ENCODE data around the gene CD48.

DNA sequence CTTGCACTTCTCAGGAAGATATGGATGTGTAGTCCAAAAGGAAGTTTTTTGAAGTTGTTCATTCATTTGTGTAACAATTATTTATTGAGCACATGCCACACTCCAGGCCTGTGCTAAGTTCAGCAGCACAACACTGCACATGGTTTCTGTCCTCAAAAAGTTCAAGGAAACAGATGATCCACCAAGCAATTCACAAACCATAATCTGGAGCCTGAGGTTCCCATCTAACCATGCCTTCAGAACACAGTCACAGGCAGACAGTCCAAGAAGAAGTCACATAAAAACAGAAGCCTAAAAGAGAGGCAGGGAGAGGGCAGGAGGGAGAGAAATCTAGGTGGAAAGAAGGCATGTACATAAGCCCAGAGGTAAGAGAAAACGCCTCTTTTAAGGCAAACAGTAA lies 1.9 kb downstream of the CD48 start:
- TF ChIP-seq, protein P1, sequence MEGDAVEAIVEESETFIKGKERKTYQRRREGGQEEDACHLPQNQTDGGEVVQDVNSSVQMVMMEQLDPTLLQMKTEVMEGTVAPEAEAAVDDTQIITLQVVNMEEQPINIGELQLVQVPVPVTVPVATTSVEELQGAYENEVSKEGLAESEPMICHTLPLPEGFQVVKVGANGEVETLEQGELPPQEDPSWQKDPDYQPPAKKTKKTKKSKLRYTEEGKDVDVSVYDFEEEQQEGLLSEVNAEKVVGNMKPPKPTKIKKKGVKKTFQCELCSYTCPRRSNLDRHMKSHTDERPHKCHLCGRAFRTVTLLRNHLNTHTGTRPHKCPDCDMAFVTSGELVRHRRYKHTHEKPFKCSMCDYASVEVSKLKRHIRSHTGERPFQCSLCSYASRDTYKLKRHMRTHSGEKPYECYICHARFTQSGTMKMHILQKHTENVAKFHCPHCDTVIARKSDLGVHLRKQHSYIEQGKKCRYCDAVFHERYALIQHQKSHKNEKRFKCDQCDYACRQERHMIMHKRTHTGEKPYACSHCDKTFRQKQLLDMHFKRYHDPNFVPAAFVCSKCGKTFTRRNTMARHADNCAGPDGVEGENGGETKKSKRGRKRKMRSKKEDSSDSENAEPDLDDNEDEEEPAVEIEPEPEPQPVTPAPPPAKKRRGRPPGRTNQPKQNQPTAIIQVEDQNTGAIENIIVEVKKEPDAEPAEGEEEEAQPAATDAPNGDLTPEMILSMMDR (conservative IDR thresholded peaks at IDR 0.05; ENCODE audit: low read depth, low read length), result no peak
- TF ChIP-seq EZH2 (IDR thresholded peaks at IDR 0.05; ENCODE audit: borderline replicate concordance, low read depth, low read length, poor library complexity, severe bottlenecking), result no peak
